ENCODE measurements around the gene RFX2. TPM values are rescaled to one million over a fixed set of nuclear protein-coding genes. Genes with fewer than 3 reads are reported as not detected.

Gene RFX2
- polyA plus RNA-seq, 2 of the 4 experiments (the other 2 are of a cell fraction): 3.7 to 3.9 TPM

- Histone ChIP-seq H3K9me3 (no peaks in the 10 kb centered on the region), H3K4me2 (no peak overlapping the region), H3K4me1 (peaks cover 5% of the 10 kb centered on the region; the same call in 1 of the 3 replicates), H3K27ac (no peak overlapping the region), H3K4me3 (no peak overlapping the region)
- ATAC-seq (peak in 1 of 2 experiments; percentile 59; a peak in 2 of 6 replicates), DNase-seq (ENCODE audit: low read depth in 1 of 2, low spot score in 1 of 2) (no peak), FAIRE-seq (no peak)
- CTCF ChIA-PET: interaction anchor here (0.6 to 5.7 kb wide), 12 partner anchors 8 to 298 kb away, joined by 3 to 61 read pairs (median 8); partner anchors contain the start of gene RANBP3
- POLR2A ChIA-PET: no interaction called here
- WGBS (ENCODE audit: missing lambda C conversion rate): 74% methylated on average over 8 of the region's 8 CpGs
- TF ChIP-seq E2F6 (IDR thresholded peaks at IDR 0.05; ENCODE audit: borderline replicate concordance, low read depth): no peak
- no peak for TF ChIP-seq MAZ (IDR thresholded peaks at IDR 0.05; ENCODE audit: borderline replicate concordance, low read depth, low read length)
- TF ChIP-seq NFE2L2 (conservative IDR thresholded peaks at IDR 0.05; ENCODE audit: low read length): no peak
- TF ChIP-seq HOXA7 (CRISPR knock-in tag; IDR thresholded peaks at IDR 0.05): no peak
- no peak for TF ChIP-seq KDM1A (IDR thresholded peaks at IDR 0.05; ENCODE audit: low read depth)
- no peak for TF ChIP-seq ESRRA (IDR thresholded peaks at IDR 0.05; ENCODE audit: borderline replicate concordance, low read length)
- no peak for TF ChIP-seq FOXS1 (CRISPR knock-in tag; IDR thresholded peaks at IDR 0.05)
- no peak for TF ChIP-seq BHLHE40 (IDR thresholded peaks at IDR 0.05; ENCODE audit: low read depth, low read length)
- TF ChIP-seq FOSL2 (IDR thresholded peaks at IDR 0.05): no peak
- TF ChIP-seq FOSL2 (CRISPR knock-in tag; IDR thresholded peaks at IDR 0.05): no peak
- no peak for TF ChIP-seq TFCP2L1 (CRISPR knock-in tag; IDR thresholded peaks at IDR 0.05)
- TF ChIP-seq ELK1 (IDR thresholded peaks at IDR 0.05; ENCODE audit: low read depth, low read length): no peak
- no peak for TF ChIP-seq ZSCAN20 (CRISPR knock-in tag; IDR thresholded peaks at IDR 0.05)
- TF ChIP-seq HOXB13 (CRISPR knock-in tag; IDR thresholded peaks at IDR 0.05; ENCODE audit: low read depth): no peak
- no peak for TF ChIP-seq GATA3 (IDR thresholded peaks at IDR 0.05; ENCODE audit: borderline replicate concordance)
- TF ChIP-seq MYC (IDR thresholded peaks at IDR 0.05; ENCODE audit: borderline replicate concordance, low read length): no peak
- TF ChIP-seq HMGXB4 (CRISPR knock-in tag; IDR thresholded peaks at IDR 0.05; ENCODE audit: borderline replicate concordance): no peak
- TF ChIP-seq HOXB5 (CRISPR knock-in tag; IDR thresholded peaks at IDR 0.05): no peak
- no peak for TF ChIP-seq POLR2AphosphoS2 (conservative IDR thresholded peaks at IDR 0.05; ENCODE audit: low read length)
Measured at GRCh38 chr19:5988517-5989387, 121.5 kb downstream of the RFX2 start.

GRCh38 chr19:5987077-5987818, 123.1 kb downstream of the RFX2 start:
- FAIRE-seq: no peak
- no peak for TF ChIP-seq HOXB5 (CRISPR knock-in tag; IDR thresholded peaks at IDR 0.05)
- TF ChIP-seq NR3C1 (IDR thresholded peaks at IDR 0.05): no peak
- no peak for TF ChIP-seq EHF (CRISPR knock-in tag; IDR thresholded peaks at IDR 0.05)
- TF ChIP-seq RAD21 (conservative IDR thresholded peaks at IDR 0.05 in 1 of 2, IDR thresholded peaks at IDR 0.05 in 1 of 2): peak; percentile 74 to 75
- no peak for TF ChIP-seq ATOH8 (CRISPR knock-in tag; IDR thresholded peaks at IDR 0.05; ENCODE audit: low read depth)
- TF ChIP-seq CHD2 (IDR thresholded peaks at IDR 0.05; ENCODE audit: low read length, partially characterized antibody): no peak
- TF ChIP-seq SREBF2 (IDR thresholded peaks at IDR 0.05): no peak
- TF ChIP-seq SMC3 (IDR thresholded peaks at IDR 0.05): peak; percentile 57
- TF ChIP-seq CTCF (IDR thresholded peaks at IDR 0.05): peak; percentile 79
- no peak for TF ChIP-seq CEBPB (IDR thresholded peaks at IDR 0.05)
- no peak for TF ChIP-seq MAFK (IDR thresholded peaks at IDR 0.05; ENCODE audit: partially characterized antibody)
- no peak for TF ChIP-seq MAX (IDR thresholded peaks at IDR 0.05)

More at GRCh38 chr19:5987077-5987818, 123.1 kb downstream of the RFX2 start:
- CTCF ChIA-PET: interaction anchor here (0.5 to 5.7 kb wide), 30 partner anchors 8 to 529 kb away, joined by 3 to 61 read pairs (median 4); partner anchors contain the start of gene RANBP3
- Histone ChIP-seq H3K27ac (peak overlapping the region in 1 of 2 experiments; percentile 69; a peak in 3 of 6 replicates), H3K4me2 (peak overlapping the region; percentile 75), H3K4me3 (peak overlapping the region; percentile 19; the same call in 1 of the 3 replicates), H3K9me3 (no peaks in the 10 kb centered on the region), H3K4me1 (peaks cover 5% of the 10 kb centered on the region; the same call in 1 of the 3 replicates)
- WGBS (ENCODE audit: missing lambda C conversion rate): 30% methylated on average over 17 of the region's 17 CpGs
- POLR2A ChIA-PET: no interaction called here
- ATAC-seq (peak; percentile 8 to 58; a peak in 4 of 6 replicates), DNase-seq (ENCODE audit: low read depth in 1 of 2, low spot score in 1 of 2) (peak; percentile 66 to 78)
